ENCODE results near the gene PTPN2.

DNA sequence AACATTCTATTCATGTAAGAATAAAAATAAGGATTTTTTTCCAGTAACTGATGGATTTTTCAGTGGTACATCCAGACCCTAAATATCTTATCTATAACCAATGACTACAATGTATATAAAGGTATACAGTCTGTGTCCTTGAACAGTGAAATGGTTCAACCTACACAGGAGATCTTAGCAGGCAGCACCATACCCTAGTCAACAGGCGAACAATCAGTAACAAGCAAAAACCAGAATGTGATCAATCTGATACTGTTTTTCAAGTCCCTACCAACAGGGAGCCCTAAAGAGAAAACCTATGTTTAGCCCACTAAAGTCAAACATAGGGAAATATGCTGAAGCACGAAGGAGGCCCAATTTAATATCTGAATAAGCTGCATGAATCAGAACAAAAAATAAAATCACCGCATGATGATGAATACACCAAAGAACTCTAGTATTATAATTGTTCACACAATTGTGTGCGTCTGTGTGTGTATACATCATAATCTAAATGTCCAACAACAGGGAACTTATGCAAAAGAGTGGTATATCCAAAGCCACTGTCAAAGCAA lies 26.0 kb downstream of the PTPN2 start:
- no peak for TF ChIP-seq GATA3 (IDR thresholded peaks at IDR 0.05; ENCODE audit: low read depth, low read length)
- no peak for TF ChIP-seq GATA2 (IDR thresholded peaks at IDR 0.05; ENCODE audit: low read depth, low read length)
